GM12801 (cell line): ENCODE results near the gene PPP6R1.

Experiments used
- TF ChIP-seq, protein P1 (sequence below): IDR thresholded peaks from one replicate; pipeline ENCODE4 v1.5.1; 2011; ENCODE audit warnings: control low read depth; ENCODE audit not compliant: insufficient read length; ENCODE audit errors: extremely low read depth

Gene PPP6R1

DNA sequence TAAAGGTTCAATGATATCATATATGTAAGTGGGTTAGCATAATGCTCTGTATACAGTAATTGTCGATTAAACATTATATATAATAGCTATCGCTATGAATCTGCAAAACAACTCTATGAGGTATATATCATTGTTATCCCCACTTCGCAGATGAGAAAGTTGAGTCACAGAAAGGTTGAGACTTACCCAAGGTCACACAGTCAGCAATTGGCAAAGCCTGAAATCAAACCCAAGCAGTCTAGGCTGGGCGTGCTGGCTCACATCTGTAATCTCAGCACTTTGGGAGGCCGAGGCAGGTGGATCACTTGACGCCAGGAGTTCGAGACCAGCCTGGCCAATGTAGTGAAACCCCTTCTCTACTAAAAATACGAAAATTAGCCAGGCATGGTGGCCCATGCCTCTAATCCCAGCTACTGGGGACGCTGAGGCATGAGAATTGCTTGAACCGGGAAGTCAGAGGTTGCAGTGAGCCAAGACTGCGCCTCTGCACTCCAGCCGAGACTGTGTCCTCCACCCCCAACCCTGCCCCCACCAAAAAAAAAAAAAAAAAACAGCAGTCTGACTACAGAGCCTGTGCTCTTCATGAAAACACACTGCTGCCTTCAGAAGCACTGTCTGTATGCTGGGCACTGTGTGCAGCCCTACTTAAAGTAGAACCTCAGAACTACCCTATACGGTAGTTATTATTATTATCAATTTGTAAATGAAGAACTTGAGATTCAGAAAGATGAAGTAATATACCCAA is 19.7 kb upstream of the PPP6R1 start:
- TF ChIP-seq, protein P1, sequence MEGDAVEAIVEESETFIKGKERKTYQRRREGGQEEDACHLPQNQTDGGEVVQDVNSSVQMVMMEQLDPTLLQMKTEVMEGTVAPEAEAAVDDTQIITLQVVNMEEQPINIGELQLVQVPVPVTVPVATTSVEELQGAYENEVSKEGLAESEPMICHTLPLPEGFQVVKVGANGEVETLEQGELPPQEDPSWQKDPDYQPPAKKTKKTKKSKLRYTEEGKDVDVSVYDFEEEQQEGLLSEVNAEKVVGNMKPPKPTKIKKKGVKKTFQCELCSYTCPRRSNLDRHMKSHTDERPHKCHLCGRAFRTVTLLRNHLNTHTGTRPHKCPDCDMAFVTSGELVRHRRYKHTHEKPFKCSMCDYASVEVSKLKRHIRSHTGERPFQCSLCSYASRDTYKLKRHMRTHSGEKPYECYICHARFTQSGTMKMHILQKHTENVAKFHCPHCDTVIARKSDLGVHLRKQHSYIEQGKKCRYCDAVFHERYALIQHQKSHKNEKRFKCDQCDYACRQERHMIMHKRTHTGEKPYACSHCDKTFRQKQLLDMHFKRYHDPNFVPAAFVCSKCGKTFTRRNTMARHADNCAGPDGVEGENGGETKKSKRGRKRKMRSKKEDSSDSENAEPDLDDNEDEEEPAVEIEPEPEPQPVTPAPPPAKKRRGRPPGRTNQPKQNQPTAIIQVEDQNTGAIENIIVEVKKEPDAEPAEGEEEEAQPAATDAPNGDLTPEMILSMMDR, result no peak

DNA sequence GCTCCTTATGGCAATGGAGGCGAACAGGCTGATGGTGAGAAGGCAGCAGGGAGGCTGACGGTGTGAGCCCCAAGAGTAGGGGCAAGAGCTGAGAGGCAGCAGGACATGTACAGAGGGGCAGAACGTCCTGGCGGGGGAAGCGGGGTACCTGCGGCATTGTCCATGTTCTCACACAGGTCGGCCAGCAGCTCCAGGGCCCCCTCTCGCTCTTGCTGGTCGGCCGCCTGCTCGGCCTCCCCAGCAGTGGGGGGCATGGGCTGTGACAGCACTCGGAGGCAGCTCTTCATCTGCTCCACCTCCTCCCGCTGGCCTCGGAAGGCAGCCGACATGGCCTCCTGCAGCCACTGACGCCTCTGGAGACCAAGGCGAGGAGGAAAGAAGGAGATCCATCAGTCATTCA is 18.7 kb upstream of the PPP6R1 start:
- TF ChIP-seq, protein P1, result no peak

DNA sequence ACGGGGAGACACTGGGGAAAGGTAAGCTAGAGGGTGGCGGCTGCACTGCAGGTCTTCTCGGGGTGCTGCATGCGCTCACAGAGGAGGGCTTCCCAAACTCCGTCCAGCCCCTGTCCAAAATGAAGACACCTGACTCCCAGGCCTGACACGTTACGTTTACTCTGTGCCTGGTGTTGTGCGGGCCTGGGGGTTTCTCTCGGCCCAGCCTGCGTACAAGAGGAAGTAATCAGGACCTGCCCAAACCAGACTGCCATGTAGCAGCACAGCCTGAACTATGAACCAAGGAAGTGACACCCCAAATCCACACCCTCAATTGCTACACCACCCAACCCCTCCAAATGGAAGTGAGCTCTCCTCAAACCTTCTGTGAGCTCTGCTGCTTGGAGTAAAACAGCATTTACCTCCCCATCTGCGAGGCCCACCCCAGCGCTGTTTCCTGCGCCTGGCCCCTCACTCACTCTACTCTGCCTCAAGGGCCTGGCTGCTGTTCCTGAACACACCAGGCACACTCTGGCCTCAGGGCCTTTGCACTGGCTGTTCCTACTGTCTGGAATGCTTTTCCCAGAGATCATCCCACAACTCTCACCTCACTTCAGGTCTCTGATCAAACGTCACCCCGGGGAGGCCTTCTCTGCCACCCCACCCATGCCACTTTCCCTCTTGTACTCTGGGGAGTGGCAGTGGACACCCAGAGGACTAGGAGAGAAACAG is 18.1 kb upstream of the PPP6R1 start:
- TF ChIP-seq, protein P1, result no peak

DNA sequence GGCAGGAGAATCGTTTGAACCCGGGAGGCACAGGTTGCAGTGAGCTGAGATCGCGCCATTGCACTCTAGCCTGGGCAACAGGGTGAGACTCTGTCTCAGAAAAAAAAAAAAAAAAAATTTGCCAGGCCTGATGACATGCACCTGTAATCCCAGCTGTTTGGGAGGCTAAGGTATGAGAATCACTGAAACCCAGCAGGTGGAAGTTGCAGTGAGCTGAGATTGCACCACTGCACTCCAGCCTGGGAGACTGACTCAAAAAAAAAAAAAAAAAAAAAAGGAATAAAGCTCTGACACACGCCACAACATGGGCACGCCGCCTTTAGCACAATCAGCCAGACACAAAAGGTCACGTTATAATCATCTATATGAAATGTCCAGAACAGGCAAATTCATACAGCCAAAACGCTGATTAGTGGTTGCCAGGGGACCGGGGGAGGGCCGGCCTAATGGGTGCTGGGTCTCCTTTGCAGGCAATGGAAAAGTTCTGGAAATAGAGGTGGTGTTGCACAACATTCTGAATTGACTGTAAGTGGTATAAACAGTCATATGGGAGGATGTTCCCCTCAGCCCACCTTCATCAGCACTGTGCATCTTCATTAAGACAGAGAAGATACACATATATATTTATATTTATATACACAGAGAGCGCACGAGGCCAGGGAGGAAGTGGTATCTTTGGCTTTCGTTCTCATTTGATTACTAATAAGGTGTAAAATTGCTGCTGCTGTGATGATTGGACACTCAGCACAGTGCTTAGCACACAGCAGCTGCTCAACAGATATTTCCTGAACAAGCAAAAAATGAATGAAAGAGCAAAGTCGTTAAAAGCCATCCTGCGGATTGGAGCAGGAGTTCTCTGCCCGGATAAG is 17.3 kb upstream of the PPP6R1 start:
- TF ChIP-seq, protein P1, result no peak

DNA sequence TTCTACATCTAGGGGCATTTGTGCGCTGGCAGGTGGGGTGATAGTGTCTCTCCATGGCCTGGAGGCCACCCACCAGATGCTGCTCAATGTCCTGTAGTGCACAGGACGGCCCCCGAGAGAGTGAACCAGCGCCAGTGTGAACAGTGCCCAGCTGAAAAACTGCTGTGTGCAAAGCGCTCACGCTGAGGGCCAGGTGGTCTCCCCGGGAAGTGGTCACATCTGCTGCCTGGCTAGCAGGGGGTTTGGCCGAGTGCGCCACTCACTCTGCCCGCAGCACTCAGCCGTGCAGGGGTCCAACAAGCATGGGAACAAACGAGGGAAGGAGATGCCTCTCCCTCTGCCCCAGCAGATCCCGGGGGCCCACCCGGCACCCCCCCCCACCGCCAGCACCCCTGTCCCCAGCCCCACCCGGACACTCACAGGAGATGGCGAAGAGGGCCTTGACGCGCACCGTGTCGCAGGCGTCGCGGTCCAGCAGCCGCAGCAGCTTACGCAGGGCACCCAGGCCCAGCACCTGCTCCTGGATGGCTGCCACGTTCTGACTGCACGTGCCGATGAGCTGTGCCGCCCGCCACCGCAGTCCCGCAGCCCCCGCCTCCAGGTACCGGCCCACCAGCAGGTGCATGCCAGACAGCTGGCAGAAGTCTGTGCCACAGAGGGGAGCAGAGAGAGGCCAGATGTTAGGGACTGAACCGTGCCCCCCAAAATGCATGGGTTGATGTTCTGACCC is 15.3 kb upstream of the PPP6R1 start:
- TF ChIP-seq, protein P1, result no peak

DNA sequence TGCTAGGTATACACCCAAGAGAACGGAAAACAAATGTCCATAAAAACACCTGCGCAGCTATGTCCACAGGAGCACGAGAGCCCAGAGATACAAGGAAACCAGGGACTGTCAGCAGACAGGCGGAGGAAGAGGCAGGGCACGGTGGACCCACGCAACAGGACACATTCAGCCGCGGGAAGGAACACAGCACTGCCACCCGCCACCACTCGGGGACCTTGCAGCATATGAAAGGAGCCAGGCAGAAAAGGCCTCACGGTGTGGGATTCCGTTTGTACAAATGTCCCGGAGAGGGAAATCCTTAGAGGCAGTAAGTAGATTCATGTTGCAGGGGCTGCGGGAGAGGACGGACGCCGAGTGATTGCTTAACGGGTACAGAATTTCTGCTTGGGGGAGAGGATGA is 13.3 kb upstream of the PPP6R1 start:
- TF ChIP-seq, protein P1, result no peak
